Measurements from ENCODE around the gene LIMS1. TPM values are rescaled to one million over a fixed set of nuclear protein-coding genes. Genes with fewer than 3 reads are reported as not detected.

LIMS1 gene
- total RNA-seq, 4 donors from 2014 or later: 79.7 to 172 (median 115) TPM

- no peak for TF ChIP-seq CTCF (IDR thresholded peaks at IDR 0.05; ENCODE audit: low read depth)
Measured at GRCh38 chr2:108630567-108631405, 96.5 kb downstream of the LIMS1 start.

- TF ChIP-seq CTCF (IDR thresholded peaks at IDR 0.05; ENCODE audit: low read depth): no peak
Measured at GRCh38 chr2:108632332-108633160, 98.3 kb downstream of the LIMS1 start.

GRCh38 chr2:108633409-108633808 lies 99.1 kb downstream of the LIMS1 start:
- TF ChIP-seq CTCF (IDR thresholded peaks at IDR 0.05; ENCODE audit: low read depth): no peak

- no peak for TF ChIP-seq CTCF (IDR thresholded peaks at IDR 0.05; ENCODE audit: low read depth)
Measured at GRCh38 chr2:108634011-108634410, 99.7 kb downstream of the LIMS1 start.

GRCh38 chr2:108634576-108635160 lies 100.4 kb downstream of the LIMS1 start:
- no peak for TF ChIP-seq CTCF (IDR thresholded peaks at IDR 0.05; ENCODE audit: low read depth)

GRCh38 chr2:108635630-108636354 lies 101.5 kb downstream of the LIMS1 start:
- TF ChIP-seq CTCF (IDR thresholded peaks at IDR 0.05; ENCODE audit: low read depth): no peak

Measured in subcutaneous adipose tissue (tissue), 4 donors.